Subcutaneous adipose tissue (tissue), 4 donors: ENCODE data around the gene PCSK2. TPM values are rescaled to one million over a fixed set of nuclear protein-coding genes. Genes with fewer than 3 reads are reported as not detected.

ENCODE experiments used
- CTCF ChIP-seq: fragments of 450-650 bp; IDR thresholded peaks from one replicate; pipeline ENCODE4 v1.5.1; 2016; ENCODE audit warnings: low read depth, mild to moderate bottlenecking, control low read depth, antibody characterized with exemption, moderate library complexity
- total RNA-seq, 4 donors: library from RNA; depleted of rRNA; stranded (reverse); fragments of >200 nt; gene quantifications; one replicate each; pipeline ENCODE4 v1.1.0, GENCODE V29; 2016

Gene PCSK2
- total RNA-seq, 4 donors from 2014 or later, result 0.19 TPM; not detected in 3

DNA sequence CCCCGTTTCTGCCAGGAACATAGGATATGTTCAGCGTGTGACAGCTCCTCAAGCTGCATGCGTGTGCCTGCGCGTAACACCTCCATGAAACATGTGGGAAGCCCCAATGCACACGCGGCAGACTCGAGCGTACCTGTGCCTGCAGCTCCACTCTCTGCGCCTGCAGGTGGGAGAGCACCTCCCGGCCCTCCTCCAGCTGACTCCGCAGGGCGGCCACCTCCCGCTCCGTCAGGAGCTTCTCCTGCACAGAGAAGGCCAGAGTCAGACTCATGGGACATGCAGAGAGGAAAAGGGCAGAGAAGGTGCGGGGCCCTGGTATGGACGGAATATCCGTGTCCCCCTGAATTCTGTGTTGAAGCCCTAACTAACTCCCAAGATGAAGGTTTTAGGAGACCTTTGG, 281.9 kb downstream of the PCSK2 start:
- no peak for TF ChIP-seq CTCF

DNA sequence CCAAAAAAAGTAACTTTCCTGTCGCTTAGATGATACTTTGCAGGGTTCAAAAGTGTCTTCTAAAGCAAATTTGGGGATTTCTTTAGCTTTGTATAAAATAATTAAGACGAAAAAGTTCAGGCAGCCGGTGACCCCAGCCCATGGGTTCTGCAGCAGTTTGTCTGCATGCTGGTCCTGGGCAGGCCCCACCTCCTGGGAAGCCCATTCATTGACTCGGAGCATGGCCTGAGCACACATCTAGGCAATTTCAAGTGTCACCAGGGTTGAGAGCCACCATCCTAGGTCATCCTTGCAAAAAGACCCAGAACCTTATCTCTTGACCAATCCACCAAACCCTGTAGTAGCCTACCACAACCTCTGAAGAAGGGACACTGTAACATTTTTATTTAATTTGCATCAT, 283.7 kb downstream of the PCSK2 start:
- no peak for TF ChIP-seq CTCF

DNA sequence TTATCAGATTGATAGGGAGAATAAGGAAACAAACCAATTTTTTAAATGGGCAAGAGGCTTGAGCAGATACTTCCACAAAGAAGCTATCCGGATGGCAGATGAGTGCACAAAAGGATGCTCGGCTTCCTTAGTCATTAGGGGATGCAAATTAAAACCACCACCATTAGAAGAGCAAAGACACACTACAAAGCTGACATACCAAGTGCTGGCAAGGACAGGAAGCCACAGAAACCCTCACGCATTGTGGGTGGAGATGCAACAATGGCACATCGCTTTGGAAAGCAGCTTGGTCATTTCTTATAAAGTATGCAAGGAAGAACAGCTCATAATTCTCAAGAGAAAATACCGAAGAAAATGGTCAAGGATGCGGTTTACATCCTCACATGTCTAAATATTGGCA, 284.6 kb downstream of the PCSK2 start:
- no peak for TF ChIP-seq CTCF

- TF ChIP-seq CTCF, result no peak
These were observed 287.1 kb downstream of the PCSK2 start for GRCh38 chr20:17513939-17514338.

GRCh38 chr20:17515053-17515452, 288.2 kb downstream of the PCSK2 start:
- no peak for TF ChIP-seq CTCF

GRCh38 chr20:17518339-17519052, 291.7 kb downstream of the PCSK2 start:
- no peak for TF ChIP-seq CTCF

GRCh38 chr20:17519606-17520285, 292.9 kb downstream of the PCSK2 start:
- no peak for TF ChIP-seq CTCF
